Islet precursor cell (in vitro differentiated cells): Measurements from ENCODE around the gene BICD1.
"Not testable (repeated sequence)": the region's sequence is repeated elsewhere in the genome, so short reads cannot be mapped to it uniquely, and the experiment has no call there.

Experiments
- DNase-seq: peaks from one replicate; pipeline ENCODE4 v3.0.0-alpha.2; 2018

The BICD1 gene

GRCh38 chr12:32196250-32197198 lies 89.9 kb downstream of the BICD1 start:
- no peak for DNase-seq

- DNase-seq = no peak
These were observed 90.8 kb downstream of the BICD1 start for GRCh38 chr12:32197421-32197820.

GRCh38 chr12:32198555-32198954 lies 91.9 kb downstream of the BICD1 start:
- DNase-seq = no peak

DNA sequence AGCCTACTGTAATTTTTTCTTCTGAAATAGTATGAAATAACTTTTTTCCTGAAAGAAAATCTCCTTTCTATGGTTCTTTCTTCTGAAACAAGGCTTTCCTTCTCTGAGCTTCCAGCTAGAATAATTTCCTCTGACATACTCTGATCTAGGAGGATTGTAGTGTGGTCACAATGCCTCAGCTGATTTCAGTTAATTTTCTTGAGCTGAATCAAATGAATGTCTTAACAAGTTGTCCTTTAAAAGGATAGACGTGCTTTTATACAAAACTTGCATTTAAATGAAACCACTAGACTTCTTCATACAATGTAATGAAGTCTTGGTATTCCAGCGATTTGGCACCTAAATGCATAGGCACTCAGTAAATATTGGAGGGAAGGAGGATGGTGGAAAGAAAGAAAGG lies 94.4 kb downstream of the BICD1 start:
- DNase-seq = no peak

- no peak for DNase-seq
These were observed 95.3 kb downstream of the BICD1 start for GRCh38 chr12:32201976-32202375.

DNA sequence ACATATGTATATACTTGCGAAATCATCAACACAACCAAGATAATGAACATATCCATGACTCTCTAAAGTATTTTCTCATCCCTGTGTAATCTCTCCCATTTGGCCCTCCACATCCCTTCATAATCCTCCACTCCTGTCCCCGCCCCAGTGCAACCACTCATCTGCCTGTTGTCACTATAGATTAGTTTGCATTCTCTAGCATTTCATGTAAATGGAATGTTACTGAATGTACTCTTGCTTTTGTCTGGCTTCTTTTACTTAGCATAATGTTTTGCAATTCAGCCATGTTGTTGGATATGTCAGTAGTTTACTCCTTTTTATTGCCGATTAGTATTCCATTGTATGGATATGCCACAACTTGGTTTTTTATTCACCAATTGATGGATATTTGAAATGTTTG lies 99.1 kb downstream of the BICD1 start:
- no peak for DNase-seq

- DNase-seq = no peak
These were observed 101.7 kb downstream of the BICD1 start for GRCh38 chr12:32208355-32208754.

GRCh38 chr12:32211066-32211899 lies 104.6 kb downstream of the BICD1 start:
- DNase-seq = no peak

DNA sequence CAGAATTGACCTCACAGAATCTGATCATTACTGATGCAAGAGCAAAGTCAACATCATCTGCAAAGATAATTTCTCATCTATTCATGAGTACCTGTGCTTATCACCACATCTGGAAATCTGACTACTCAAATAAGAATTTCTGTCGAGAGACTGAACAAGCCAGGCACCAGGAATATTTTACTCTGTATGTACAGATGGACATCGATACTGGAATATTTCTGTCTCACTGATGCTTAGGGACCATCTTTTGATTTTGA lies 105.2 kb downstream of the BICD1 start:
- no peak for DNase-seq

- DNase-seq = no peak
These were observed 108.1 kb downstream of the BICD1 start for GRCh38 chr12:32214723-32215122.

DNA sequence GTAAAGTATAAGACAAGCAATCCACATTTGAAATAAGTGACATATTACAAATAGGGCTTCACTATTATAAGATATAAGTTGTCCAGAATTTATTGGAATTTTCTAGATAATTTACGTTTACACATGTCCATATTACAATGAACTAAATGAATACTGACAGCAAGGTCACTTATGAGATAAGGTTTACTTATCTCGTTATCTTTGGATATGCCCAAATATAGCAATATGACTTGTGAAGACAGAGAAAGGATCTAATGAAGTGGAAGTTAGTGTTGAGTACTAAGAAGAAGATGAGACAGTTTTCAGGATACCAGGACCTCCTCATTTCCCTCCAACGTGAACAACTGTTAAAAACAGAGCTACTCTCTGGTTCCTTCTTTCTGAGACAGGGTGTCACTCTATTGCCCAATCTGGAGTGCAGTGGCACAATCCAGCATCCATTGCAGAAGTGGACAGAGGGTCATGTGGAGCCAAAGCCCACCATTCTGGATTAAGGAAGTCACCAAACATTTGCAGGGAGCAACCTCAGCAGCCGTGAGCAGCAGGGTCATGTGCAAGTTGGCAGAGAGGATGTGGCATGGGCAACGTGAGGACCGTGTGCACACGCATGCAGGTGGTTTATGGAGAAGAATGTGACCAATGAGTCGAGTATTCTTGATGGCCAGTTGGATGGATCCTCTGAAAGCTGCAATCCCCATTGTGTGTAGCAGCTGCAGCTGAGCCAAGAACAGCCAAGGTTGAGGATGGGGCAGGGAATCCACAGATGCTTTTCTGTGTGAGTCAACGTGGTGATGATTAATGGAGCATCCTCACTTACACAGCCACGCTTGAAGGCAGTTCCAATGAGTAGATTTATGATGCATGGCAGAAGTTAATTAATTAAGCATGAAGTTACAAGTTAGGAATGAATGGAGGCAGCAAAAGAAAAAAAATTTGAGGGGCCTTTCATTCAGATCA lies 111.0 kb downstream of the BICD1 start:
- no peak for DNase-seq

- DNase-seq = no peak
These were observed 117.3 kb downstream of the BICD1 start for GRCh38 chr12:32223941-32224340.

DNA sequence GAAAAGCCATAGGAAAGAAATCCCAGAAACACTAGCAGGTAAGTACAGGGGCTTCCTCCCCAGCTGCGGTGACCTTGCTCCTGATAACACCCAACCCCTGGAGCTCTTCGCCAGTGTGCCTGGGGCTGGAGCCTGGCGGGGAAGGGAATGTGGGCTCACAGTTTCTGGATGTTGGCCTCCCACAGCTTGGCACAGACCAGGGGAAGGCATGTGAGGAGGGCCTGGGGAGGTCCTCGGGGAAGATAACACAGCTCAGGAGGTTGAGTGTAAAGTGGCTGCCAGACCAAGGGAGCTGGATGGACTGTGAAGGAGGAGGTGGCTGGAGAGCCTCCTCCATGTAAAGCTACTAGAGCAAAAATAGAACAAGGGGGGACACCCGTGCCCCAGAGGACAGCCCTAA lies 120.1 kb downstream of the BICD1 start:
- no peak for DNase-seq

- DNase-seq = no peak
These were observed 123.4 kb downstream of the BICD1 start for GRCh38 chr12:32229971-32230612.

DNA sequence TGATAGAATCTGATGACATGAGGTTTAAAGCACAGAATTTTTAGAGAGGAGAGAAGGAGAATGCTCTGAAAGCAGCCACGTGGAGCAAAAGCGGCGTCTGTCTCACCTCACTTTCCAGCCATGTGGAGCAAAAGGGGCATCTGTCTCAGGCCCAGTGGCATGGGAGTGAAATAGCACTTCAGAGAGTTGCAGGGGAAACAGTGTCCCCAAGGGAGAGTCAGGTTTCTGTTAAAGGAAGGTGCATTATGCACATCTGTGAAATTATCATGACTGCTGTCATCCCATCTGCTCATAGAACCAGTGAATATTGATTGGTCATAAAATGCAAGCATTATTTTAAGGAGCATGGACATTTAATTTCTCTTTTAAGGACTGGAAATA lies 124.0 kb downstream of the BICD1 start:
- DNase-seq = no peak

- DNase-seq = not testable (repeated sequence)
These were observed 124.7 kb downstream of the BICD1 start for GRCh38 chr12:32231361-32231760.

DNA sequence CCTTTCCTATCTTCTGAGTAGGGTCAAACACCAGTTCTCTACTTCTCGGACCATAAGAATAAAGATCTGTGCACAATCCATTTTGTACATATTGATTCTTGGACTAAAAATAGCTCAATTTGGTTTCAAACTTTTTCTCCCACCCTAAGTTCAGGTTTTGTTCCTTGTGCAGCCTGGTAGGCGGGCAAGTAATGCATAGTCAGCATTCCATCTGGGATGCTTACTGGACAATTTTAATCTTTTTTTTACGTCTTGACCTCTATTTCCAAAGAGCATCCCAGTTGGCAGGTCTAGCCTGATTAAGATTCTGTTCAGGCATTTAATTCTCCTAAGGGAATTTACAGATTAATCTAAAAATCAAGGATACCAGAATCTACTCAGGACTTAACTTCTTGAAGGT lies 126.9 kb downstream of the BICD1 start:
- DNase-seq = no peak

DNA sequence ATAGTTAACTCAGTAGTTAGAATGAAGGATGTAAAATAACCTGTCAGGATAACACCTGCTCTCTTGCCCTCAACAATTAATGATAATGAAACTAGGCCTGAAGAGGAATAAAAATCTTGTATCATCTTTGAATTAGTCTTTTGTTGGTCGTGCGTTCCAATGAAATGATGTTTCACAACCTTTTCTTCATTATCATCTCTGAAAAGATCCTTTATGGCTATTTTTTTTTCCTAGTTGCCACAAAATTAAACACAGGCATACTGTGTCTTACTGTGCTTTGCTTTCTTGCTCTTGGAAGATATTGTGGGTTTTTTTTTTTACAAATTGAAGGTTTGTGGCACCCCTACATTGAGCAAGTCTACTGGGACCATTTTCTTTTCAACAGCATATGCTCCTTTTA lies 128.6 kb downstream of the BICD1 start:
- DNase-seq = no peak

DNA sequence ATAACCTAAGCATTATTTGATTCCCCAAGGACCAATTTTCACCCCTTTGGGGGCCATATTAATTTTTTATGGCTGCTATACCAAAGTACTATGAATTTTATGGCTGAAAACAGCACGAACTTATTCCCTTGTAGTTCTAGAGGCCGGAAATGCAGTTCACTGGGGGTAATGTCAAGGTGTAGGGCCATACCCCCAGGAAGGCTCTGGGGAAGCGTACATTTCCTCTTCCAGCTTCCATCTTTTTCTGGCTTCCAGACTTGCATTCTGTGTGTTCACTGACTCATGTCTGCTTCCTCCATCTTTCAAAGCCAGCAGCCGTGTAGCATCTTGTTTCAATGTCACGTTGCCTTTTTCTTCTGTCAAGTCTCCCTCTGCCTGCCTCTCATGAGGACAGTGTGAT lies 133.5 kb downstream of the BICD1 start:
- no peak for DNase-seq

GRCh38 chr12:32240831-32241230 lies 134.2 kb downstream of the BICD1 start:
- DNase-seq = no peak

DNA sequence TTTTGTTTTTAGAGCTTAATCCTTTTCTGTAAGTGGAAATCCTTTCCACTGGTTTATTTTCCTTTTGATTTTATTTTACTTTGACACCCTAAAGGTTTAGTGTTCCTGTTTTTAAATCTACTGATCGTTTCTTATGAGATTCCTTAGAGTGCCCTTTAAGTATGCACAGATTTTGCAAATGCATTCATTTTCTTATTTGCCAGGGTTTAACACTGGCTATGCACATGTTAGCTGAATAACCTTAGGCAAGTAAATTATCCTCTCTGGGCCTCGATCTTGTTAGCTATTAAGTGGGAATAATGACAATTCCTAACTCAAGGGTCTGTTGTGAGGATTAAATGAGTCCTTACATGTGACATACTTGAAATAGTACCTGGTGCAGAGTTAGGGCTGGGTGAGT lies 136.0 kb downstream of the BICD1 start:
- no peak for DNase-seq

- DNase-seq = peak; percentile 90
These were observed 141.9 kb downstream of the BICD1 start for GRCh38 chr12:32248441-32249140.
